Stimulated activated CD8-positive, alpha-beta memory T cell treated with anti-CD3 and anti-CD28 coated beads, Interleukin-15, amount 100 ng/mL, for 1 hour (primary cell): ENCODE data around the gene PITPNM3.

Experiments used
- DNase-seq: peaks from one replicate; pipeline ENCODE4 v3.0.0-alpha.2; 2020; ENCODE audit warnings: low read depth

PITPNM3 gene

GRCh38 chr17:6461792-6462524, 94.4 kb downstream of the PITPNM3 start:
- no peak for DNase-seq

- DNase-seq = no peak
Measured at GRCh38 chr17:6461246-6461645, 95.1 kb downstream of the PITPNM3 start.

GRCh38 chr17:6460531-6461161, 95.7 kb downstream of the PITPNM3 start:
- DNase-seq = no peak

GRCh38 chr17:6458460-6458950, 97.8 kb downstream of the PITPNM3 start:
- DNase-seq = no peak

GRCh38 chr17:6457688-6458459, 98.5 kb downstream of the PITPNM3 start:
- no peak for DNase-seq

GRCh38 chr17:6456914-6457687, 99.3 kb downstream of the PITPNM3 start:
- no peak for DNase-seq

GRCh38 chr17:6456321-6456720, 100.0 kb downstream of the PITPNM3 start:
- DNase-seq = no peak

GRCh38 chr17:6455321-6455705, 101.0 kb downstream of the PITPNM3 start:
- DNase-seq = no peak

GRCh38 chr17:6454495-6455320, 101.6 kb downstream of the PITPNM3 start:
- DNase-seq = no peak

- DNase-seq = no peak
Measured at GRCh38 chr17:6453279-6454024, 102.9 kb downstream of the PITPNM3 start.

- DNase-seq = no peak
Measured at GRCh38 chr17:6452471-6453266, 103.7 kb downstream of the PITPNM3 start.

- DNase-seq = no peak
Measured at GRCh38 chr17:6450926-6451832, 105.2 kb downstream of the PITPNM3 start.

- no peak for DNase-seq
Measured at GRCh38 chr17:6449307-6449706, 107.0 kb downstream of the PITPNM3 start.

GRCh38 chr17:6448473-6448872, 107.9 kb downstream of the PITPNM3 start:
- DNase-seq = no peak

GRCh38 chr17:6446516-6447100, 109.7 kb downstream of the PITPNM3 start:
- DNase-seq = no peak

GRCh38 chr17:6444571-6445335, 111.6 kb downstream of the PITPNM3 start:
- DNase-seq = no peak
